ENCODE data around the gene POLR2F.

GRCh38 chr22:37967147-37967546, 13.6 kb downstream of the POLR2F start:
- no peak for TF ChIP-seq POLR2A (IDR thresholded peaks at IDR 0.05)
- TF ChIP-seq CTCF (IDR thresholded peaks at IDR 0.05) = no peak

All from esophagus squamous epithelium (tissue), 4 donors.